ENCODE data around the gene SH3BP5. TPM values are rescaled to one million over a fixed set of nuclear protein-coding genes. Genes with fewer than 3 reads are reported as not detected.

SH3BP5 gene
- total RNA-seq, 2 experiments from 2014 or later, result 2.4 TPM

GRCh38 chr3:15337963-15338362, 5.6 kb upstream of the SH3BP5 start:
- no peaks in the 10 kb centered on the region for H3K27me3 Mint-ChIP-seq
- H3K4me1 Mint-ChIP-seq, result peaks cover 10% of the 10 kb centered on the region
- H3K27ac Mint-ChIP-seq, result no peak overlapping the region
- H3K36me3 Mint-ChIP-seq, result no peaks in the 10 kb centered on the region
- no peak for DNase-seq
- H3K4me3 Mint-ChIP-seq, result no peak overlapping the region
- H3K9me3 Mint-ChIP-seq, result no peaks in the 10 kb centered on the region

GRCh38 chr3:15336057-15336456, 3.7 kb upstream of the SH3BP5 start:
- Mint-ChIP-seq H3K4me1 (peaks cover 16% of the 10 kb centered on the region), H3K4me3 (no peak overlapping the region), H3K27me3 (peaks cover 5% of the 10 kb centered on the region), H3K9me3 (no peaks in the 10 kb centered on the region), H3K36me3 (no peaks in the 10 kb centered on the region), H3K27ac (no peak overlapping the region)
- DNase-seq, result no peak

DNA sequence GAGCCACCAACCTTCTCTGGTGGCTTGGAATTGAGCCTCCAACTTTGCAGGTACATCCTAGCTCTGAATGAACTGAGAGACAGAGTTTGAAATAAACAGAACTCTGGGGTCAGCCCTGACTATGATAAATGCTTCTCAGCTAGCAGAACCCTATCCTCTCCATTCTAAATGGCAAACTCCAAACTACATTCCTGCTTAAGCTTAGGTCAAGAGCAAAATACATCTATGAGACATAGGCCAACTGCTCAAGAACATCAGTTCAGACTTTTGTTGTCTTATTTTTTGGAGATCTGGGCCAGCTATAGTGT, 1.5 kb upstream of the SH3BP5 start:
- Mint-ChIP-seq H3K4me3 (no peak overlapping the region), H3K27ac (no peak overlapping the region), H3K4me1 (peaks cover 17% of the 10 kb centered on the region), H3K36me3 (no peaks in the 10 kb centered on the region), H3K9me3 (no peaks in the 10 kb centered on the region), H3K27me3 (peaks cover 9% of the 10 kb centered on the region)
- no peak for DNase-seq

DNA sequence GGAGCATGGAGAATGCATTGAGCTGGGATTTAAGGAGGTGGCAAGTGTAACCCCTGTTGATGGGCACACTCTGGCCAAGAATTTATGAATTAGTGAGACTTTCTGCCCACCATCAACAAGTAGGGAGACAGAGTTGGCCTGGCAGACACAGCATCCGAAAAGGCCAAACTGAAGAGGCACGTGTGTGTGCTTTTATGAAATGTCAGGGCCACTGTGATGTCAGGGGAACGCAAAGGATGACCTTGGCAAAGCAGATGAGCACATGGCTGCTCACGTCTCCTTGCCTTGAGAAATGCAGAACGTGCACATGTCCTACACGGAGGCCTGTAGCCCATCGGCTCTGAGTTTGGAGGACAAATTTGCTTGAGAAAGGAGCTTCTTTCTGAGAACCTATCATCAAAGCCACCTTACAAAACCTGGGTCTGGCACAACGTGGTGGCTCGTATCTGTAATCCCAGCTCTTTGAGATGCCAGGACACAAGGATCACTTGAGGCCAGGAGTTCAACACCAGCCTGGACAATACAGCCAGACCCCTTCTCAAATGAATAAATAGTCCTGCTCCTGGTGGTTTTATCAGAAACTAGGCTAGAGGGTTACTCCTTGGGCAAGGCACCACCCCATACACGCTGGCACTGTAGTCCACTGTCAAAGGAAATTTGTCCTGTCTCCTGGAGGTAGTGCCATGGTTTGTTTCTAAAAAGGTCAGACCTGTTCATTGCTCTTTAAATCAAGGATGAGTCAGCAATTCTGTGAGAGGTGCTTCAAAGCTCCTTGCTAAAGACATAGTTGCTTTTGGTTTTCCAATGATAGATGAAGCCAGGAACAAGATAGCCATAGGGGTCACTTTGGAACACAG, 941 bp upstream of the SH3BP5 start:
- no peak for DNase-seq
- peak overlapping the region; percentile 84 for H3K4me3 Mint-ChIP-seq
- H3K27ac Mint-ChIP-seq, result no peak overlapping the region
- H3K36me3 Mint-ChIP-seq, result no peaks in the 10 kb centered on the region
- H3K9me3 Mint-ChIP-seq, result no peaks in the 10 kb centered on the region
- H3K4me1 Mint-ChIP-seq, result peaks cover 19% of the 10 kb centered on the region
- peaks cover 9% of the 10 kb centered on the region for H3K27me3 Mint-ChIP-seq

DNA sequence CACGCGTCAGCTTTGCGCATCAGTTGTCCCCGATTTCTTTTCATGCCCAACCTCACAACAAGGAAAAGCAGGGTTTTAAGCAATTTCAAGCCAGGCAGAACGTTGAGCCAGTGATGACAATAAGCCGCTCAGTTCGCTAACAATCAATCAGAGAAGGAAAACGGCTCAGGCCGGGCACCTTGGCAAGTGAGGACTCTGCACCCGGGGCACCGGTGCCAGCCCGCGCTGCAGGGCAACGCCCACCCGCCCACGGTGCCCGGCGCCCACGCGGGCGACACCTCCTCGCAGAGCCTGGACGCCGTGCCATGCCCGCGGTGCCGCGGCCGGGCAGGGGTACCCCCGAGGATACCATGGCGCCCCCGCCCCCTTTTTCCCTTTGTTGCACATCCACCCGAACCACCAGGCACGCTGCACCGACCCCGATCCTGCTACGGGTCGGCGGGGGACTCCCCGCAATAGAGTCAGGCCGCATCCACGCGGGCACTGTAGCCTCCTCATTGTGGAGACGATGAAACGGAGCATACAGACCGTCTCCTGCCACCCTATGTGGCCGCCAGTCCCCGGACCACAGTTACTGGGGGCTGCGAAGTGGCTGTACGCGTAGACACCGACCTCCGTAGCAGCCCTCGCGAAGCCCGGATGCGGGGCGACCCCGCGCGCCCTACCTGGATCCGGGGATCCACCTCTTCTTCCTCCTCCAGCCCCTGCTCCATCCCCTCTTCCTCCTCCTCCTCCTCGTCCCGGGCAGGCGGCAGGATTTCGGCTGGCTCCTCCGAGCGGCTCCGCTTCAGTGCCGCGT, 581 bp downstream of the SH3BP5 start:
- Mint-ChIP-seq H3K36me3 (no peaks in the 10 kb centered on the region), H3K27me3 (peaks cover 9% of the 10 kb centered on the region), H3K4me1 (peaks cover 30% of the 10 kb centered on the region), H3K4me3 (peak overlapping the region; percentile 82), H3K9me3 (no peaks in the 10 kb centered on the region), H3K27ac (peak overlapping the region; percentile 44)
- peak; percentile 45 for DNase-seq

GRCh38 chr3:15331072-15331605, 1.2 kb downstream of the SH3BP5 start:
- Mint-ChIP-seq H3K4me3 (peak overlapping the region; percentile 82), H3K27ac (no peak overlapping the region), H3K9me3 (no peaks in the 10 kb centered on the region), H3K4me1 (peaks cover 31% of the 10 kb centered on the region), H3K27me3 (peaks cover 9% of the 10 kb centered on the region), H3K36me3 (no peaks in the 10 kb centered on the region)
- DNase-seq, result no peak

- DNase-seq, result no peak
- H3K27ac Mint-ChIP-seq, result no peak overlapping the region
- no peak overlapping the region for H3K4me3 Mint-ChIP-seq
- no peaks in the 10 kb centered on the region for H3K9me3 Mint-ChIP-seq
- H3K27me3 Mint-ChIP-seq, result peaks cover 9% of the 10 kb centered on the region
- no peaks in the 10 kb centered on the region for H3K36me3 Mint-ChIP-seq
- H3K4me1 Mint-ChIP-seq, result peaks cover 32% of the 10 kb centered on the region
Measured at GRCh38 chr3:15330031-15330596, 2.3 kb downstream of the SH3BP5 start.

GRCh38 chr3:15329046-15330005, 3.1 kb downstream of the SH3BP5 start:
- DNase-seq, result no peak
- Mint-ChIP-seq H3K27me3 (peaks cover 9% of the 10 kb centered on the region), H3K27ac (no peak overlapping the region), H3K4me3 (no peak overlapping the region), H3K9me3 (no peaks in the 10 kb centered on the region), H3K36me3 (no peaks in the 10 kb centered on the region), H3K4me1 (peaks cover 35% of the 10 kb centered on the region)

DNA sequence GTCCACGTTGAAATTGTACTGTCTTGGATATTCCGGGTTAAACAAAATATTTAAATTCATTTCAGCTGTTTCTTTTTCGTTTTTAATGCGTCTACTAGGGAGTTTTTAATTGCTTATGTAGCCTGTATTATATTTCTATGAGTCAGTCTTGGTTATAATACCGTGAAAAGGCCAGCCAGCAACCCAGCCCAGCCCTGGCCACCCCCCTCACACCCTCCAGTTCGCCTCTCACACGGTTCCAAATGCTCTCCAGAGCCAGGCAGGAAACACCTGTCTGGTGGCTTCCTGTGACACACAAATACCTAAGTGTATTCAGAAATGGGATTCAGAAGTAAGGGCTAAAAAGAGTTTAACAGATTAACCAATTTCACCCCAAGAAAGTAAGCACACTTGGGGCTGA, 4.4 kb downstream of the SH3BP5 start:
- peaks cover 9% of the 10 kb centered on the region for H3K27me3 Mint-ChIP-seq
- H3K4me1 Mint-ChIP-seq, result peaks cover 28% of the 10 kb centered on the region
- no peak for DNase-seq
- H3K36me3 Mint-ChIP-seq, result no peaks in the 10 kb centered on the region
- no peak overlapping the region for H3K4me3 Mint-ChIP-seq
- H3K27ac Mint-ChIP-seq, result no peak overlapping the region
- H3K9me3 Mint-ChIP-seq, result no peaks in the 10 kb centered on the region

DNA sequence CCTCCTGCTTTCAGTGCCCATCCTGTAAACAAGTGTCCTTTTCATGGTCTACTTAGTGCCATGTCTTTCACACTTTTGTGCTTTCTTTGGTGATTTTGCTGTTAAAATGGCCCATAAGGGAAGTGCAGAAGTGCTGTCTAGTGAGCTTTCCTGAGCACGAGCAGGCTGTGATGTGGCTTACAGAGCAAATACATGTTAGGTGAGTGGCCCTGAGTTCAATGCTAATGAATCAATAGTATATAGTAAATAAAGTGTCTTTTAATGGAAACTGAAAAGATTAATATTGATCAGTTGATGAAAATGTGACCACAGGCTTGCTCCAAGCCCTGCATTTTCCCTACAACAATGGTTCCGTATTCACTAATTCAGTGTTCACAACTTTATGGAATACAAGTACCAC, 5.7 kb downstream of the SH3BP5 start:
- H3K4me3 Mint-ChIP-seq, result no peak overlapping the region
- H3K4me1 Mint-ChIP-seq, result peaks cover 25% of the 10 kb centered on the region
- no peak for DNase-seq
- no peak overlapping the region for H3K27ac Mint-ChIP-seq
- no peaks in the 10 kb centered on the region for H3K36me3 Mint-ChIP-seq
- H3K9me3 Mint-ChIP-seq, result no peaks in the 10 kb centered on the region
- peaks cover 9% of the 10 kb centered on the region for H3K27me3 Mint-ChIP-seq

- no peaks in the 10 kb centered on the region for H3K9me3 Mint-ChIP-seq
- H3K27me3 Mint-ChIP-seq, result peaks cover 4% of the 10 kb centered on the region
- peaks cover 24% of the 10 kb centered on the region for H3K4me1 Mint-ChIP-seq
- H3K4me3 Mint-ChIP-seq, result no peak overlapping the region
- no peaks in the 10 kb centered on the region for H3K36me3 Mint-ChIP-seq
- H3K27ac Mint-ChIP-seq, result no peak overlapping the region
- DNase-seq, result no peak
Measured at GRCh38 chr3:15326037-15326436, 6.3 kb downstream of the SH3BP5 start.

- no peak overlapping the region for H3K4me3 Mint-ChIP-seq
- DNase-seq, result no peak
- no peaks in the 10 kb centered on the region for H3K9me3 Mint-ChIP-seq
- H3K27ac Mint-ChIP-seq, result no peak overlapping the region
- peaks cover 29% of the 10 kb centered on the region for H3K4me1 Mint-ChIP-seq
- no peaks in the 10 kb centered on the region for H3K36me3 Mint-ChIP-seq
- peaks cover 2% of the 10 kb centered on the region for H3K27me3 Mint-ChIP-seq
Measured at GRCh38 chr3:15325228-15325627, 7.2 kb downstream of the SH3BP5 start.

- H3K27ac Mint-ChIP-seq, result no peak overlapping the region
Measured at GRCh38 chr3:15324379-15324808, 8.0 kb downstream of the SH3BP5 start.

GRCh38 chr3:15323063-15323462, 9.3 kb downstream of the SH3BP5 start:
- Mint-ChIP-seq H3K36me3 (no peaks in the 10 kb centered on the region), H3K4me1 (peaks cover 41% of the 10 kb centered on the region), H3K9me3 (no peaks in the 10 kb centered on the region), H3K27me3 (no peaks in the 10 kb centered on the region), H3K27ac (no peak overlapping the region), H3K4me3 (no peak overlapping the region)
- no peak for DNase-seq

More at GRCh38 chr3:15324379-15324808, 8.0 kb downstream of the SH3BP5 start:
- DNase-seq, result no peak
- Mint-ChIP-seq H3K27me3 (no peaks in the 10 kb centered on the region), H3K4me1 (peaks cover 38% of the 10 kb centered on the region), H3K36me3 (no peaks in the 10 kb centered on the region), H3K4me3 (no peak overlapping the region), H3K9me3 (no peaks in the 10 kb centered on the region)
